ENCODE measurements around the gene GDAP2.

The GDAP2 gene

GRCh38 chr1:117828201-117828600, 101.2 kb downstream of the GDAP2 start:
- H3K9ac ChIP-seq = no peak overlapping the region

GRCh38 chr1:117826540-117827078, 102.8 kb downstream of the GDAP2 start:
- no peaks in the 10 kb centered on the region for H3K4me1 ChIP-seq
- H3K4me2 ChIP-seq = no peak overlapping the region
- no peaks in the 10 kb centered on the region for H4K20me1 ChIP-seq
- no peak overlapping the region for H3K9ac ChIP-seq
- H3K36me3 ChIP-seq = no peaks in the 10 kb centered on the region
- no peak for TF ChIP-seq Cebpa-rat (IDR thresholded peaks at IDR 0.05)
- H3K27me3 ChIP-seq = no peaks in the 10 kb centered on the region
- no peak overlapping the region for H3K27ac ChIP-seq
- no peak overlapping the region for H3K4me3 ChIP-seq
- peaks cover 9% of the 10 kb centered on the region for H3K9me3 ChIP-seq

More at GRCh38 chr1:117828201-117828600, 101.2 kb downstream of the GDAP2 start:
- Histone ChIP-seq H3K4me2 (no peak overlapping the region), H3K36me3 (no peaks in the 10 kb centered on the region), H3K9me3 (no peaks in the 10 kb centered on the region), H4K20me1 (no peaks in the 10 kb centered on the region), H3K27me3 (no peaks in the 10 kb centered on the region), H3K27ac (no peak overlapping the region), H3K4me3 (no peak overlapping the region), H3K4me1 (no peaks in the 10 kb centered on the region)
- no peak for TF ChIP-seq Cebpa-rat (IDR thresholded peaks at IDR 0.05)

GRCh38 chr1:117826119-117826518, 103.3 kb downstream of the GDAP2 start:
- Histone ChIP-seq H3K4me2 (no peak overlapping the region), H3K4me1 (no peaks in the 10 kb centered on the region), H3K9ac (no peak overlapping the region), H3K9me3 (peaks cover 14% of the 10 kb centered on the region), H3K4me3 (no peak overlapping the region), H3K27me3 (no peaks in the 10 kb centered on the region), H3K36me3 (no peaks in the 10 kb centered on the region), H4K20me1 (no peaks in the 10 kb centered on the region), H3K27ac (no peak overlapping the region)
- no peak for TF ChIP-seq Cebpa-rat (IDR thresholded peaks at IDR 0.05)

- Histone ChIP-seq H3K4me2 (no peak overlapping the region), H3K27me3 (no peaks in the 10 kb centered on the region), H3K36me3 (no peaks in the 10 kb centered on the region), H3K27ac (no peak overlapping the region), H3K9me3 (peaks cover 21% of the 10 kb centered on the region), H3K9ac (no peak overlapping the region), H3K4me3 (no peak overlapping the region), H4K20me1 (no peaks in the 10 kb centered on the region), H3K4me1 (no peaks in the 10 kb centered on the region)
- no peak for TF ChIP-seq Cebpa-rat (IDR thresholded peaks at IDR 0.05)
These were observed 104.0 kb downstream of the GDAP2 start for GRCh38 chr1:117825414-117825813.

GRCh38 chr1:117824616-117825015, 104.8 kb downstream of the GDAP2 start:
- H3K4me1 ChIP-seq = no peaks in the 10 kb centered on the region
- no peak for TF ChIP-seq Cebpa-rat (IDR thresholded peaks at IDR 0.05)
- H3K27ac ChIP-seq = no peak overlapping the region
- no peak overlapping the region for H3K4me3 ChIP-seq
- peaks cover 27% of the 10 kb centered on the region for H3K9me3 ChIP-seq
- no peaks in the 10 kb centered on the region for H4K20me1 ChIP-seq
- H3K4me2 ChIP-seq = no peak overlapping the region
- H3K9ac ChIP-seq = no peak overlapping the region
- H3K27me3 ChIP-seq = no peaks in the 10 kb centered on the region
- H3K36me3 ChIP-seq = no peaks in the 10 kb centered on the region

GRCh38 chr1:117821774-117822482, 107.5 kb downstream of the GDAP2 start:
- H3K4me3 ChIP-seq = no peak overlapping the region
- H3K27me3 ChIP-seq = no peaks in the 10 kb centered on the region
- no peak overlapping the region for H3K27ac ChIP-seq
- H3K4me2 ChIP-seq = no peak overlapping the region
- H4K20me1 ChIP-seq = no peaks in the 10 kb centered on the region
- H3K36me3 ChIP-seq = no peaks in the 10 kb centered on the region
- no peak overlapping the region for H3K9ac ChIP-seq
- no peak for TF ChIP-seq Cebpa-rat (IDR thresholded peaks at IDR 0.05)
- peaks cover 32% of the 10 kb centered on the region for H3K9me3 ChIP-seq
- no peaks in the 10 kb centered on the region for H3K4me1 ChIP-seq

- Histone ChIP-seq H3K27me3 (no peaks in the 10 kb centered on the region), H3K36me3 (no peaks in the 10 kb centered on the region), H3K9ac (no peak overlapping the region), H3K27ac (no peak overlapping the region), H3K4me1 (no peaks in the 10 kb centered on the region), H3K9me3 (peaks cover 32% of the 10 kb centered on the region), H4K20me1 (no peaks in the 10 kb centered on the region), H3K4me3 (no peak overlapping the region), H3K4me2 (no peak overlapping the region)
- no peak for TF ChIP-seq Cebpa-rat (IDR thresholded peaks at IDR 0.05)
These were observed 108.1 kb downstream of the GDAP2 start for GRCh38 chr1:117821382-117821755.

GRCh38 chr1:117820694-117821381, 108.6 kb downstream of the GDAP2 start:
- Histone ChIP-seq H3K4me2 (no peak overlapping the region), H3K27ac (no peak overlapping the region), H3K4me3 (no peak overlapping the region), H3K27me3 (no peaks in the 10 kb centered on the region), H3K4me1 (no peaks in the 10 kb centered on the region), H3K9me3 (peaks cover 32% of the 10 kb centered on the region), H4K20me1 (no peaks in the 10 kb centered on the region), H3K9ac (no peak overlapping the region), H3K36me3 (no peaks in the 10 kb centered on the region)
- no peak for TF ChIP-seq Cebpa-rat (IDR thresholded peaks at IDR 0.05)

GRCh38 chr1:117820096-117820495, 109.3 kb downstream of the GDAP2 start:
- Histone ChIP-seq H3K4me1 (no peaks in the 10 kb centered on the region), H4K20me1 (no peaks in the 10 kb centered on the region), H3K4me3 (no peak overlapping the region), H3K9me3 (peaks cover 32% of the 10 kb centered on the region), H3K4me2 (no peak overlapping the region), H3K27ac (no peak overlapping the region), H3K9ac (no peak overlapping the region), H3K27me3 (no peaks in the 10 kb centered on the region), H3K36me3 (no peaks in the 10 kb centered on the region)
- no peak for TF ChIP-seq Cebpa-rat (IDR thresholded peaks at IDR 0.05)

GRCh38 chr1:117819301-117819700, 110.1 kb downstream of the GDAP2 start:
- no peak for TF ChIP-seq Cebpa-rat (IDR thresholded peaks at IDR 0.05)
- H3K9me3 ChIP-seq = peaks cover 32% of the 10 kb centered on the region
- no peaks in the 10 kb centered on the region for H3K27me3 ChIP-seq
- H3K4me1 ChIP-seq = no peaks in the 10 kb centered on the region
- no peaks in the 10 kb centered on the region for H4K20me1 ChIP-seq
- no peaks in the 10 kb centered on the region for H3K36me3 ChIP-seq
- no peak overlapping the region for H3K9ac ChIP-seq
- no peak overlapping the region for H3K4me3 ChIP-seq
- no peak overlapping the region for H3K27ac ChIP-seq
- no peak overlapping the region for H3K4me2 ChIP-seq

Data from BLaER1 (cell line).